ENCODE data around the gene ZNF653. TPM values are rescaled to one million over a fixed set of nuclear protein-coding genes. Genes with fewer than 3 reads are reported as not detected.

Gene ZNF653
- total RNA-seq, 1 experiment from 2014 or later: 10.3 TPM

DNA sequence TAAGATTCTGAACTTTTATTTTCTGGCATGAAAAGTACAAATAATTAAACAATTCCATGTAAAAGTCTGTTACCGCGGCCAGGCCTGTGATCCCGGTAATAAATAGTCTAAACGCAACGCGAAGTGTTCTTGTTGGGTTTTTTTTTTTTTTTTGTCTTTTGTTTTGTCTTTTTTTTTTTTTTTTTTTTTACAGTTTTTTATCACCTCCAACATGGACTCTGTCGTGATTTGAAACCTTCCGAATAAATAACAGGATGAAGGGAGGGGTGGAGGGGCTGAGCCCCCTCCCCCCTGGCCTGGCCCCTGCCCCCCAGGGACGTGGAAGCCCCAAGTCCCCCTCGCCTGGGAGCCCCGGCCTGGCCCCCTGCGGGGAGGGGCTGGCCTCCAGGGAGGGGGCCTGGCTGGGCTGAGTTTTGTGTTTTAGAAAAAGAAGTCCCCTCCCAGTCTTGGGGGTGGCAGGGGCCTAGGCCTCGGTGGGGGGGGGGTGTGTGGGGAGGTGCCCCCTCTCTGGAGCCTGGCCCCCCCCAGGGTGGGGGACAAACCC is 54.2 kb downstream of the ZNF653 start (continued):
- TF ChIP-seq, protein P1, sequence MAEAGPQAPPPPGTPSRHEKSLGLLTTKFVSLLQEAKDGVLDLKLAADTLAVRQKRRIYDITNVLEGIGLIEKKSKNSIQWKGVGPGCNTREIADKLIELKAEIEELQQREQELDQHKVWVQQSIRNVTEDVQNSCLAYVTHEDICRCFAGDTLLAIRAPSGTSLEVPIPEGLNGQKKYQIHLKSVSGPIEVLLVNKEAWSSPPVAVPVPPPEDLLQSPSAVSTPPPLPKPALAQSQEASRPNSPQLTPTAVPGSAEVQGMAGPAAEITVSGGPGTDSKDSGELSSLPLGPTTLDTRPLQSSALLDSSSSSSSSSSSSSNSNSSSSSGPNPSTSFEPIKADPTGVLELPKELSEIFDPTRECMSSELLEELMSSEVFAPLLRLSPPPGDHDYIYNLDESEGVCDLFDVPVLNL (CRISPR knock-in tag; IDR thresholded peaks at IDR 0.05; ENCODE audit: borderline replicate concordance, low read depth): no peak
- TF ChIP-seq, protein P2, sequence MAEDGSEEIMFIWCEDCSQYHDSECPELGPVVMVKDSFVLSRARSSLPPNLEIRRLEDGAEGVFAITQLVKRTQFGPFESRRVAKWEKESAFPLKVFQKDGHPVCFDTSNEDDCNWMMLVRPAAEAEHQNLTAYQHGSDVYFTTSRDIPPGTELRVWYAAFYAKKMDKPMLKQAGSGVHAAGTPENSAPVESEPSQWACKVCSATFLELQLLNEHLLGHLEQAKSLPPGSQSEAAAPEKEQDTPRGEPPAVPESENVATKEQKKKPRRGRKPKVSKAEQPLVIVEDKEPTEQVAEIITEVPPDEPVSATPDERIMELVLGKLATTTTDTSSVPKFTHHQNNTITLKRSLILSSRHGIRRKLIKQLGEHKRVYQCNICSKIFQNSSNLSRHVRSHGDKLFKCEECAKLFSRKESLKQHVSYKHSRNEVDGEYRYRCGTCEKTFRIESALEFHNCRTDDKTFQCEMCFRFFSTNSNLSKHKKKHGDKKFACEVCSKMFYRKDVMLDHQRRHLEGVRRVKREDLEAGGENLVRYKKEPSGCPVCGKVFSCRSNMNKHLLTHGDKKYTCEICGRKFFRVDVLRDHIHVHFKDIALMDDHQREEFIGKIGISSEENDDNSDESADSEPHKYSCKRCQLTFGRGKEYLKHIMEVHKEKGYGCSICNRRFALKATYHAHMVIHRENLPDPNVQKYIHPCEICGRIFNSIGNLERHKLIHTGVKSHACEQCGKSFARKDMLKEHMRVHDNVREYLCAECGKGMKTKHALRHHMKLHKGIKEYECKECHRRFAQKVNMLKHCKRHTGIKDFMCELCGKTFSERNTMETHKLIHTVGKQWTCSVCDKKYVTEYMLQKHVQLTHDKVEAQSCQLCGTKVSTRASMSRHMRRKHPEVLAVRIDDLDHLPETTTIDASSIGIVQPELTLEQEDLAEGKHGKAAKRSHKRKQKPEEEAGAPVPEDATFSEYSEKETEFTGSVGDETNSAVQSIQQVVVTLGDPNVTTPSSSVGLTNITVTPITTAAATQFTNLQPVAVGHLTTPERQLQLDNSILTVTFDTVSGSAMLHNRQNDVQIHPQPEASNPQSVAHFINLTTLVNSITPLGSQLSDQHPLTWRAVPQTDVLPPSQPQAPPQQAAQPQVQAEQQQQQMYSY (CRISPR knock-in tag; IDR thresholded peaks at IDR 0.05): no peak
- no peak for TF ChIP-seq SMAD4 (CRISPR knock-in tag; IDR thresholded peaks at IDR 0.05)

DNA sequence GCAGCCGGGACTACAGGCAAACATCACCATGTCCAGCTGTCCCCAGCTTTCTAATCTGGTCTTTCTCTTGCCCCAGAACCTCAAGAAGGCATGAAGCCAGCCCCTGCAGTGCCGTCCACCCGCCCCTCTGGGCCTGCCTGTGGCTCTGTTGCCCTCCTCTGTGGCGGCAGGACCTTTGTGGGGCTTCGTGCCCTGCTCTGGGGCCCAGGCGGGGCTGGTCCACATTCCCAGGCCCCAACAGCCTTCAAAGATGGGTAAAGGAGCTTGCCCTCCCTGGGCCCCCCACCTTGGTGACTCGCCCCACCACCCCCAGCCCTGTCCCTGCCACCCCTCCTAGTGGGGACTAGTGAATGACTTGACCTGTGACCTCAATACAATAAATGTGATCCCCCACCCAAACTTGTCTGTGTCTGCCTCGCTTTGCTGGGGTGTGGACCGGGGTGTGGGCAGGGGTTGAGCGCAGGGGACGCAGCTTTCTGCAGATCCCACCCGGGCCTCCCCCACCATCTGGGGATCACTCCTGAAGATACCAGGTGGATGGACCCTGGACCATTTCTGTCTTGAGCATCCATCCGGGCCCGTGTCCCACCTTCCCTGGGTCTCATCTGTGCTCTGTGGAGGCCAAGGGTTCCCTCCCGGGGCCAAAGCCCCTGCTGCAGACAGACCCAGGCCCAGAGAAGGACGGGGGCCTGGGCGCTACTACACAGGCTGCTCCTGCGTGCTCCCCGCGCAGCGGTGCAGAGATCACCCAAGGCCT is 54.9 kb downstream of the ZNF653 start:
- ChIA-PET POLR2A (no interaction called here), CTCF (interaction anchor here (1.0 to 1.7 kb wide), 3 partner anchors 11 to 32 kb away, joined by 3 to 8 read pairs (median 4); partner anchors contain the start of genes ODAD3 and PRKCSH)
- Mint-ChIP-seq H3K36me3 (peaks cover 2% of the 10 kb centered on the region; the same call in 1 of the 2 replicates), H3K9me3 (no peaks in the 10 kb centered on the region), H3K27ac (peak overlapping the region; percentile 85), H3K27me3 (ENCODE audit: low read depth) (no peaks in the 10 kb centered on the region; the same call in 1 of the 2 replicates), H3K4me1 (peaks cover 25% of the 10 kb centered on the region), H3K4me3 (no peak overlapping the region)
- 0 out of 2 replicates have a peak, but pooled peaks have one; percentile 5 for ATAC-seq
- TF ChIP-seq NFE2L1 (CRISPR knock-in tag; IDR thresholded peaks at IDR 0.05) (no peak), ZNF317 (CRISPR knock-in tag; IDR thresholded peaks at IDR 0.05; ENCODE audit: borderline replicate concordance, low read depth) (no peak), ZNF396 (CRISPR knock-in tag; IDR thresholded peaks at IDR 0.05; ENCODE audit: borderline replicate concordance) (no peak), RORB (CRISPR knock-in tag; IDR thresholded peaks at IDR 0.05) (no peak), GABPB1 (CRISPR knock-in tag; IDR thresholded peaks at IDR 0.05) (no peak)
- TF ChIP-seq, protein P3, sequence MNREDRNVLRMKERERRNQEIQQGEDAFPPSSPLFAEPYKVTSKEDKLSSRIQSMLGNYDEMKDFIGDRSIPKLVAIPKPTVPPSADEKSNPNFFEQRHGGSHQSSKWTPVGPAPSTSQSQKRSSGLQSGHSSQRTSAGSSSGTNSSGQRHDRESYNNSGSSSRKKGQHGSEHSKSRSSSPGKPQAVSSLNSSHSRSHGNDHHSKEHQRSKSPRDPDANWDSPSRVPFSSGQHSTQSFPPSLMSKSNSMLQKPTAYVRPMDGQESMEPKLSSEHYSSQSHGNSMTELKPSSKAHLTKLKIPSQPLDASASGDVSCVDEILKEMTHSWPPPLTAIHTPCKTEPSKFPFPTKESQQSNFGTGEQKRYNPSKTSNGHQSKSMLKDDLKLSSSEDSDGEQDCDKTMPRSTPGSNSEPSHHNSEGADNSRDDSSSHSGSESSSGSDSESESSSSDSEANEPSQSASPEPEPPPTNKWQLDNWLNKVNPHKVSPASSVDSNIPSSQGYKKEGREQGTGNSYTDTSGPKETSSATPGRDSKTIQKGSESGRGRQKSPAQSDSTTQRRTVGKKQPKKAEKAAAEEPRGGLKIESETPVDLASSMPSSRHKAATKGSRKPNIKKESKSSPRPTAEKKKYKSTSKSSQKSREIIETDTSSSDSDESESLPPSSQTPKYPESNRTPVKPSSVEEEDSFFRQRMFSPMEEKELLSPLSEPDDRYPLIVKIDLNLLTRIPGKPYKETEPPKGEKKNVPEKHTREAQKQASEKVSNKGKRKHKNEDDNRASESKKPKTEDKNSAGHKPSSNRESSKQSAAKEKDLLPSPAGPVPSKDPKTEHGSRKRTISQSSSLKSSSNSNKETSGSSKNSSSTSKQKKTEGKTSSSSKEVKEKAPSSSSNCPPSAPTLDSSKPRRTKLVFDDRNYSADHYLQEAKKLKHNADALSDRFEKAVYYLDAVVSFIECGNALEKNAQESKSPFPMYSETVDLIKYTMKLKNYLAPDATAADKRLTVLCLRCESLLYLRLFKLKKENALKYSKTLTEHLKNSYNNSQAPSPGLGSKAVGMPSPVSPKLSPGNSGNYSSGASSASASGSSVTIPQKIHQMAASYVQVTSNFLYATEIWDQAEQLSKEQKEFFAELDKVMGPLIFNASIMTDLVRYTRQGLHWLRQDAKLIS (CRISPR knock-in tag; IDR thresholded peaks at IDR 0.05; ENCODE audit: borderline replicate concordance): no peak
- TF ChIP-seq, protein P4, sequence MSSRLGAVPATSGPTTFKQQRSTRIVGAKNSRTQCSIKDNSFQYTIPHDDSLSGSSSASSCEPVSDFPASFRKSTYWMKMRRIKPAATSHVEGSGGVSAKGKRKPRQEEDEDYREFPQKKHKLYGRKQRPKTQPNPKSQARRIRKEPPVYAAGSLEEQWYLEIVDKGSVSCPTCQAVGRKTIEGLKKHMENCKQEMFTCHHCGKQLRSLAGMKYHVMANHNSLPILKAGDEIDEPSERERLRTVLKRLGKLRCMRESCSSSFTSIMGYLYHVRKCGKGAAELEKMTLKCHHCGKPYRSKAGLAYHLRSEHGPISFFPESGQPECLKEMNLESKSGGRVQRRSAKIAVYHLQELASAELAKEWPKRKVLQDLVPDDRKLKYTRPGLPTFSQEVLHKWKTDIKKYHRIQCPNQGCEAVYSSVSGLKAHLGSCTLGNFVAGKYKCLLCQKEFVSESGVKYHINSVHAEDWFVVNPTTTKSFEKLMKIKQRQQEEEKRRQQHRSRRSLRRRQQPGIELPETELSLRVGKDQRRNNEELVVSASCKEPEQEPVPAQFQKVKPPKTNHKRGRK (CRISPR knock-in tag; IDR thresholded peaks at IDR 0.05; ENCODE audit: borderline replicate concordance): no peak
- TF ChIP-seq, protein P5, sequence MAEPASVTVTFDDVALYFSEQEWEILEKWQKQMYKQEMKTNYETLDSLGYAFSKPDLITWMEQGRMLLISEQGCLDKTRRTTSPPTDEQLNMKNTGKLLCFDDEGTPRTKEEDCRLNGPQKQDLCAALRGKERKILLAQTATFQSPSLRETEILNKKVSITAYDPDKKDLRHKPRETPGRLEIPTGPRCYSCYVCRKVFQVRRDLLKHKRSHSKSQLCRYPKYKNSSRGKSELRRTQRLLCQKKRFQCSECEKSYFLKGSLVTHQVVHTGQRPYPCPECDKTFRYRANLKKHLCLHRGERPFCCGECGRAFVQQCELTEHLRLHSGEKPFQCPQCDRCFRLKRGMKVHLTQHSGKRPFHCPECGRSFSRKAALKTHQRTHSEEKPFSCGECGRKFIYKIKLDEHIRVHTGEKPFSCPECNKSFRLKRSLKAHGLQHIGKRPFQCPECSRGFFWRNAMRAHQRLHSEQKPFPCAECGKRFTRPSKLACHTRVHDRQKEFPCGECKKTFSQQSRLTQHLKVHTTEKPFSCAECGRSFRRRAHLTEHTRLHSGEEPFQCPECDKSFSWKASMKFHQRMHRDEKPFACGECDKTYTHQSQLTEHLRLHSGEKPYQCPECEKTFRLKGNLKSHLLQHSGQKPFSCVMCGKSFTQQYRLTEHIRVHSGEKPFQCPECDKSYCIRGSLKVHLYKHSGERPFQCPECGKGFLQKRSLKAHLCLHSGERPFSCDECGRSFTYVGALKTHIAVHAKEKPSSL (CRISPR knock-in tag; conservative IDR thresholded peaks at IDR 0.05): no peak
- DNase-seq (ENCODE audit: low spot score): no peak
